Caki2 (cell line): Measurements from ENCODE around the gene SPATA45. TPM values are rescaled to one million over a fixed set of nuclear protein-coding genes. Genes with fewer than 3 reads are reported as not detected.

Experiments used
- DNase-seq: peaks from one replicate; pipeline ENCODE4 v3.0.0-alpha.2; 2015; ENCODE audit warnings: low read depth
- in situ Hi-C: cut with HindIII; loops from 2 replicates; pipeline ENCODE4 v1.10.0; 2016; ENCODE audit warnings: low sequenced_read_pairs, low pct_unique_long_range_greater_than_20kb, mixed read lengths
- total RNA-seq: library from RNA; depleted of rRNA; stranded (reverse); fragments of >200 nt; shearing (Covaris generic); gene quantifications from 2 replicates; pipeline ENCODE4 v1.2.3, GENCODE V29; 2014; ENCODE audit warnings: low replicate concordance; rRNA removed

SPATA45 gene
- total RNA-seq, 1 experiment from 2014 or later: not detected

- in situ Hi-C loops: no loop called here
Measured at GRCh38 chr1:212791261-212791675, 56.2 kb downstream of the SPATA45 start.

GRCh38 chr1:212785871-212786270 is 61.6 kb downstream of the SPATA45 start:
- in situ Hi-C loops: no loop called here
- no peak for DNase-seq

More at GRCh38 chr1:212791261-212791675, 56.2 kb downstream of the SPATA45 start:
- DNase-seq: no peak

- in situ Hi-C loops: no loop called here
- DNase-seq: no peak
Measured at GRCh38 chr1:212783976-212784375, 63.5 kb downstream of the SPATA45 start.

- peak; percentile 39 for DNase-seq
Measured at GRCh38 chr1:212782422-212783154, 64.9 kb downstream of the SPATA45 start.

GRCh38 chr1:212781225-212781624 is 66.2 kb downstream of the SPATA45 start:
- in situ Hi-C loops: no loop called here
- DNase-seq: no peak

More at GRCh38 chr1:212782422-212783154, 64.9 kb downstream of the SPATA45 start:
- in situ Hi-C loops: no loop called here

GRCh38 chr1:212780759-212781158 is 66.7 kb downstream of the SPATA45 start:
- DNase-seq: no peak
- in situ Hi-C loops: no loop called here

Other genes with a start within 250 kb of the SPATA45 start
- 30.0 and 39.7 TPM in 2 replicates for gene ATF3, start 238.9 kb downstream of the SPATA45 start, total RNA-seq
- gene BATF3, start 147.8 kb downstream of the SPATA45 start, total RNA-seq: 1.2 TPM in 1 of 2 replicates, not detected in the other
- gene NSL1, start 55.9 kb downstream of the SPATA45 start, total RNA-seq: 54.7 and 65.7 TPM in 2 replicates
- gene TATDN3, start 55.8 kb downstream of the SPATA45 start, total RNA-seq: 11.5 and 11.8 TPM in 2 replicates
- gene FLVCR1, start 10.6 kb upstream of the SPATA45 start, total RNA-seq: 10.3 and 20.4 TPM in 2 replicates
- gene VASH2, start 102.9 kb upstream of the SPATA45 start, total RNA-seq: 0.17 and 0.74 TPM in 2 replicates
- gene ANGEL2, start 168.2 kb upstream of the SPATA45 start, total RNA-seq: 28.5 and 38.5 TPM in 2 replicates
- gene RPS6KC1, start 203.6 kb upstream of the SPATA45 start, total RNA-seq: 11.6 and 13.1 TPM in 2 replicates